ENCODE results near the gene FBXO22. TPM values are rescaled to one million over a fixed set of nuclear protein-coding genes. Genes with fewer than 3 reads are reported as not detected.
"Not testable (repeated sequence)": the region's sequence is repeated elsewhere in the genome, so short reads cannot be mapped to it uniquely, and the experiment has no call there.

FBXO22 gene
- total and polyA plus RNA-seq, 11 donors, result 6.1 to 24.9 (median 19.7) TPM

- intact Hi-C loops (cut with DNase I), result no loop called here
- TF ChIP-seq POLR2A (IDR thresholded peaks at IDR 0.05) (no peak), CTCF (IDR thresholded peaks at IDR 0.05) (no peak)
- ATAC-seq (no peak), DNase-seq (no peak)
- H3K4me3 ChIP-seq, result no peak overlapping the region
- H3K9me3 ChIP-seq, result no peaks in the 10 kb centered on the region
- H3K4me1 ChIP-seq, result peaks cover 0 to 17% (median 1%) of the 10 kb centered on the region in 12 donors
- WGBS, 4 donors, result 63 to 68% (median 67%) methylated on average over 4 of the region's 4 CpGs
- no peaks in the 10 kb centered on the region for H3K27me3 ChIP-seq
- H3K36me3 ChIP-seq, result peaks cover 0 to 47% (median 13%) of the 10 kb centered on the region in 9 donors
- no peak overlapping the region for H3K27ac ChIP-seq
These were observed 36.2 kb upstream of the FBXO22 start for GRCh38 chr15:75867449-75867848.

- intact Hi-C loops (cut with DNase I), result no loop called here
- H3K27me3 ChIP-seq, result no peaks in the 10 kb centered on the region
- no peak for DNase-seq
- H3K9me3 ChIP-seq, result no peaks in the 10 kb centered on the region
- TF ChIP-seq POLR2A (IDR thresholded peaks at IDR 0.05) (no peak), CTCF (IDR thresholded peaks at IDR 0.05) (no peak)
- H3K27ac ChIP-seq, result no peak overlapping the region
- 96 to 98% (median 98%) methylated on average over 3 of the region's 3 CpGs for WGBS, 4 donors
- H3K4me3 ChIP-seq, result no peak overlapping the region
- H3K4me1 ChIP-seq, result peaks cover 0 to 17% (median 1%) of the 10 kb centered on the region in 12 donors
- ATAC-seq, result no peak
- H3K36me3 ChIP-seq, result peaks cover 0 to 45% (median 13%) of the 10 kb centered on the region in 9 donors
These were observed 35.7 kb upstream of the FBXO22 start for GRCh38 chr15:75868019-75868418.

GRCh38 chr15:75869446-75869845 is 34.2 kb upstream of the FBXO22 start:
- Histone ChIP-seq H3K36me3 (peaks cover 0 to 49% (median 26%) of the 10 kb centered on the region in 9 donors), H3K4me1 (peaks cover 0 to 17% (median 1%) of the 10 kb centered on the region in 12 donors), H3K27ac (no peak overlapping the region), H3K4me3 (no peak overlapping the region), H3K27me3 (no peaks in the 10 kb centered on the region), H3K9me3 (no peaks in the 10 kb centered on the region)
- intact Hi-C loops (cut with DNase I), result no loop called here
- ATAC-seq, result no peak
- DNase-seq, result no peak
- TF ChIP-seq POLR2A (IDR thresholded peaks at IDR 0.05) (no peak), CTCF (IDR thresholded peaks at IDR 0.05) (no peak)

- H3K27me3 ChIP-seq; H3K9me3 ChIP-seq; intact Hi-C loops (cut with DNase I); H3K27ac ChIP-seq; DNase-seq; H3K4me3 ChIP-seq; ATAC-seq: not testable (repeated sequence)
- peaks cover 0 to 63% (median 42%) of the 10 kb centered on the region in 9 donors for H3K36me3 ChIP-seq
- H3K4me1 ChIP-seq, result peaks cover 0 to 14% (median 1%) of the 10 kb centered on the region in 12 donors
- WGBS, 4 donors, result 79 to 90% (median 89%) methylated on average over 1 of the region's 1 CpG
These were observed 32.1 kb upstream of the FBXO22 start for GRCh38 chr15:75871589-75871988.

- 79 to 85% (median 83%) methylated on average over 4 of the region's 4 CpGs for WGBS, 4 donors
- Histone ChIP-seq H3K9me3 (no peaks in the 10 kb centered on the region), H3K27ac (no peak overlapping the region), H3K4me1 (peaks cover 0 to 5% (median 0%) of the 10 kb centered on the region in 12 donors), H3K4me3 (no peak overlapping the region), H3K36me3 (peaks cover 0 to 71% (median 45%) of the 10 kb centered on the region in 9 donors), H3K27me3 (no peaks in the 10 kb centered on the region)
- TF ChIP-seq POLR2A (IDR thresholded peaks at IDR 0.05), result no peak
- no peak for TF ChIP-seq CTCF (IDR thresholded peaks at IDR 0.05)
- ATAC-seq (no peak), DNase-seq (no peak)
- intact Hi-C loops (cut with DNase I), result no loop called here
These were observed 31.2 kb upstream of the FBXO22 start for GRCh38 chr15:75872403-75872990.
